Neural progenitor cell (in vitro differentiated cells): ENCODE measurements around the gene LARGE1. TPM values are rescaled to one million over a fixed set of nuclear protein-coding genes. Genes with fewer than 3 reads are reported as not detected.

Experiments
- DNase-seq: peaks from one replicate; pipeline ENCODE4 v3.0.0-alpha.2; 2016; ENCODE audit warnings: low spot score
- H2AFZ ChIP-seq: fragments of 200-600 bp; sonication (generic); replicated peaks from 2 replicates; pipeline ENCODE4 v1.6.1; 2016; ENCODE audit warnings: antibody characterized with exemption
- H3F3A ChIP-seq: fragments of 200-600 bp; sonication (generic); 2 replicates; pipeline ENCODE4 v1.6.1; 2016; ENCODE audit warnings: antibody characterized with exemption, low read depth
- H3K27ac ChIP-seq: fragments of 200-600 bp; sonication (generic); 2 replicates; pipeline ENCODE4 v1.5.1; 2016; ENCODE audit warnings: mild to moderate bottlenecking
- H3K27me3 ChIP-seq: fragments of 200-600 bp; sonication (generic); 2 replicates; pipeline ENCODE4 v1.6.1; 2016; ENCODE audit warnings: mild to moderate bottlenecking, moderate library complexity
- H3K36me3 ChIP-seq: fragments of 200-600 bp; sonication (generic); 2 replicates; pipeline ENCODE4 v1.5.1; 2016
- H3K4me1 ChIP-seq: fragments of 200-600 bp; sonication (generic); 2 replicates; pipeline ENCODE4 v1.6.1; 2016; ENCODE audit warnings: mixed run types
- H3K4me2 ChIP-seq: fragments of 200-600 bp; sonication (generic); 2 replicates; pipeline ENCODE4 v1.6.1; 2016
- H3K4me3 ChIP-seq: fragments of 200-600 bp; sonication (generic); 2 replicates; pipeline ENCODE4 v1.5.1; 2016
- H3K79me2 ChIP-seq: fragments of 200-600 bp; sonication (generic); 2 replicates; pipeline ENCODE4 v1.6.1; 2016; ENCODE audit warnings: low read depth
- H3K9ac ChIP-seq: fragments of 200-600 bp; sonication (generic); 2 replicates; pipeline ENCODE4 v1.6.1; 2016
- H3K9me3 ChIP-seq: fragments of 200-600 bp; sonication (generic); 2 replicates; pipeline ENCODE4 v1.5.1; 2016; ENCODE audit warnings: low read depth
- H4K20me1 ChIP-seq: fragments of 200-600 bp; sonication (generic); 2 replicates; pipeline ENCODE4 v1.6.1; 2016; ENCODE audit warnings: low read depth
- H3K27ac Mint-ChIP-seq: 3 replicates; pipeline ENCODE4 v1.8.0; 2021; ENCODE audit warnings: mixed read lengths
- H3K27me3 Mint-ChIP-seq: 2 replicates; pipeline ENCODE4 v1.8.0; 2022; ENCODE audit warnings: low read depth, mild to moderate bottlenecking, inconsistent platforms, moderate library complexity, mixed read lengths; ENCODE audit not compliant: insufficient read depth
- H3K36me3 Mint-ChIP-seq: 3 replicates; pipeline ENCODE4 v1.8.0; 2021; ENCODE audit warnings: mixed read lengths
- H3K4me1 Mint-ChIP-seq: 3 replicates; pipeline ENCODE4 v1.8.0; 2021; ENCODE audit warnings: mixed read lengths
- H3K4me3 Mint-ChIP-seq: 3 replicates; pipeline ENCODE4 v1.8.0; 2021; ENCODE audit warnings: mild to moderate bottlenecking, moderate library complexity, mixed read lengths
- H3K9me3 Mint-ChIP-seq: 3 replicates; pipeline ENCODE4 v1.8.0; 2020; ENCODE audit warnings: mixed read lengths
- EZH2 ChIP-seq: fragments of 200-600 bp; sonication (generic); IDR thresholded peaks from 2 replicates; pipeline ENCODE4 v1.6.1; 2017; ENCODE audit warnings: antibody characterized with exemption, mild to moderate bottlenecking, moderate library complexity
- EZH2phosphoT487 ChIP-seq: fragments of 200-600 bp; sonication (generic); IDR thresholded peaks from 2 replicates; pipeline ENCODE4 v1.6.1; 2017; ENCODE audit warnings: antibody characterized with exemption
- total RNA-seq: library from RNA; depleted of rRNA; stranded (reverse); fragments of >200 nt; gene quantifications from 2 replicates; pipeline ENCODE4 v1.2.3, GENCODE V29; 2015; ENCODE audit warnings: low replicate concordance
- TF ChIP-seq, protein P1 (sequence below): fragments of 200-600 bp; sonication (generic); IDR thresholded peaks from 2 replicates; pipeline ENCODE4 v1.5.1; 2017; ENCODE audit warnings: antibody characterized with exemption, mild to moderate bottlenecking

LARGE1 gene
- total RNA-seq, 1 donor from 2014 or later, result 24.9 TPM

DNA sequence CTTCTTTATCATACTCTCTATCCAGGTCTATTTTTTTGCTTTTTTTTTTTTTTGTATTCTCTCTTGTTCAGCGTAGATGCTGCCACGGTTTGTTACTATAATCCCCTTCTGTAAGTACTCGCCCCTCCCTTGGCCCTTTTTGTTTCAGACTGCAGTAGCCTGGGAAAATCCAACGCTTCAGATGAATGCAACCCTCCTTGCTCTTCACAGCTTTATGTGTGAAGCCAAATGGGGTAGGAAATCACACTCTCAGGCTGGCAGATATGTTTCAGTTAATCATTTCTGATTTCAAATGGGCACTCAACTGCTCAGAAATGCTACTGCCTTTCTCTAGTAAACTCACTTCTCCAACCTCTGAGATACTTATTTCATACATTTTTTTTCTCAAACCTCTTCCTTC is 149.1 kb downstream of the LARGE1 start:
- peaks cover 4% of the 10 kb centered on the region for H3K27me3 Mint-ChIP-seq
- Histone ChIP-seq H3K27ac (peak overlapping the region; percentile 20), H3K27me3 (no peaks in the 10 kb centered on the region), H3K4me1 (peaks cover 22% of the 10 kb centered on the region), H3K9ac (no peak overlapping the region), H3K4me2 (peak overlapping the region; percentile 45), H3K79me2 (peaks cover 74% of the 10 kb centered on the region), H3K36me3 (no peaks in the 10 kb centered on the region), H4K20me1 (peaks cover 16% of the 10 kb centered on the region), H3K9me3 (no peaks in the 10 kb centered on the region), H3K4me3 (no peak overlapping the region), H3F3A (peaks cover 14% of the 10 kb centered on the region), H2AFZ (no peak overlapping the region)
- DNase-seq, result peak; percentile 60
- H3K4me1 Mint-ChIP-seq, result peaks cover 18% of the 10 kb centered on the region
- H3K36me3 Mint-ChIP-seq, result peaks cover 6% of the 10 kb centered on the region
- H3K27ac Mint-ChIP-seq, result no peak overlapping the region
- peaks cover under 1% of the 10 kb centered on the region for H3K9me3 Mint-ChIP-seq
- no peak overlapping the region for H3K4me3 Mint-ChIP-seq
- TF ChIP-seq EZH2 (no peak), EZH2phosphoT487 (no peak)
- TF ChIP-seq, protein P1, sequence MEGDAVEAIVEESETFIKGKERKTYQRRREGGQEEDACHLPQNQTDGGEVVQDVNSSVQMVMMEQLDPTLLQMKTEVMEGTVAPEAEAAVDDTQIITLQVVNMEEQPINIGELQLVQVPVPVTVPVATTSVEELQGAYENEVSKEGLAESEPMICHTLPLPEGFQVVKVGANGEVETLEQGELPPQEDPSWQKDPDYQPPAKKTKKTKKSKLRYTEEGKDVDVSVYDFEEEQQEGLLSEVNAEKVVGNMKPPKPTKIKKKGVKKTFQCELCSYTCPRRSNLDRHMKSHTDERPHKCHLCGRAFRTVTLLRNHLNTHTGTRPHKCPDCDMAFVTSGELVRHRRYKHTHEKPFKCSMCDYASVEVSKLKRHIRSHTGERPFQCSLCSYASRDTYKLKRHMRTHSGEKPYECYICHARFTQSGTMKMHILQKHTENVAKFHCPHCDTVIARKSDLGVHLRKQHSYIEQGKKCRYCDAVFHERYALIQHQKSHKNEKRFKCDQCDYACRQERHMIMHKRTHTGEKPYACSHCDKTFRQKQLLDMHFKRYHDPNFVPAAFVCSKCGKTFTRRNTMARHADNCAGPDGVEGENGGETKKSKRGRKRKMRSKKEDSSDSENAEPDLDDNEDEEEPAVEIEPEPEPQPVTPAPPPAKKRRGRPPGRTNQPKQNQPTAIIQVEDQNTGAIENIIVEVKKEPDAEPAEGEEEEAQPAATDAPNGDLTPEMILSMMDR, result no peak

DNA sequence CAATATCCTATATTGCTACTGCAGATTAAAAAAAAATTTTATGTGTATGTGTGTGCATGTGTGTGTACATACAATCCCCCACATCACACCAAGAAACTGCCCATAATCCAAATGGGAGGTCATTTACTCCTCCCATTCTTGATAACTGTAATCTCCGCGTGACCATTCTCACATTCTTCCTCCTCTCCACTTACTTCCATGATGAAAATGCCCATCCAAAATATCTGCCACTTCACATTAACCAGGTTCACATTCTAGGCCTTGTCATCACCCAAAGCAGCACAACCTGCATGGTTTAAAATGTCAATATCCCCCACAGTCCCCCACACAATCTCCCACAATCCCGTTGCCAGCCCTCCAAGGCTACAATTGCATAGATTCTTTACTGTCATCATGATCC is 149.6 kb downstream of the LARGE1 start:
- Histone ChIP-seq H3K36me3 (no peaks in the 10 kb centered on the region), H3F3A (peaks cover 14% of the 10 kb centered on the region), H3K4me1 (peaks cover 22% of the 10 kb centered on the region), H3K9me3 (no peaks in the 10 kb centered on the region), H3K27me3 (no peaks in the 10 kb centered on the region), H3K4me2 (peak overlapping the region; percentile 45), H3K27ac (no peak overlapping the region), H3K79me2 (peaks cover 76% of the 10 kb centered on the region), H2AFZ (no peak overlapping the region), H3K4me3 (no peak overlapping the region), H3K9ac (no peak overlapping the region), H4K20me1 (peaks cover 16% of the 10 kb centered on the region)
- Mint-ChIP-seq H3K27me3 (peaks cover 4% of the 10 kb centered on the region), H3K4me1 (peaks cover 16% of the 10 kb centered on the region), H3K4me3 (no peak overlapping the region), H3K27ac (no peak overlapping the region), H3K9me3 (peaks cover 4% of the 10 kb centered on the region), H3K36me3 (peaks cover 6% of the 10 kb centered on the region)
- DNase-seq, result no peak
- TF ChIP-seq, protein P1, result no peak
- TF ChIP-seq EZH2phosphoT487, result no peak
- no peak for TF ChIP-seq EZH2

DNA sequence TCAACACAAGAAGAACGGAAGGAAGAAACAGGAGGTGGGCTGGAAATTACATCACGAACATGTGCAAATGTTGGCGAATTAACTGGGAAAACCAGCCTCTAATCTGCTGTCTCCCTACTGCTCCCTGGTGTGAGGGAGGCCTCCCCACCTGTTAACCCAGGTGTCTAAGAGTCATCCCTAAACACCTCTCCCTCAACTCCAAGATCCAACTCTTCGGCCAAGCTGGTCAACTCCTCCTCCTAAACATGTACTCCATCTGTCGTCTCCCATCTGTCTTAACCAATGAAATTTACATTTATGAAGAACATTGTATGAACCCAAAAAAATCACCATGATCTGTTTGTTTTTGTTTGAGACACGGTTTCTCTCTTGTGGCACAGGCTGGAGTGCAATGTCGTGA is 154.2 kb downstream of the LARGE1 start:
- no peak for DNase-seq
- Mint-ChIP-seq H3K36me3 (peaks cover 7% of the 10 kb centered on the region), H3K4me3 (no peak overlapping the region), H3K27ac (no peak overlapping the region), H3K4me1 (no peaks in the 10 kb centered on the region), H3K9me3 (peaks cover 15% of the 10 kb centered on the region), H3K27me3 (peaks cover 2% of the 10 kb centered on the region)
- Histone ChIP-seq H3K9ac (no peak overlapping the region), H3K4me1 (peaks cover 3% of the 10 kb centered on the region), H3K9me3 (no peaks in the 10 kb centered on the region), H3K36me3 (no peaks in the 10 kb centered on the region), H4K20me1 (peaks cover 9% of the 10 kb centered on the region), H3K4me3 (no peak overlapping the region), H3F3A (no peaks in the 10 kb centered on the region), H2AFZ (no peak overlapping the region), H3K79me2 (peaks cover 48% of the 10 kb centered on the region), H3K27ac (no peak overlapping the region), H3K27me3 (no peaks in the 10 kb centered on the region), H3K4me2 (no peak overlapping the region)
- no peak for TF ChIP-seq EZH2phosphoT487
- no peak for TF ChIP-seq EZH2
- TF ChIP-seq, protein P1, result no peak
